Prostate gland (tissue), 2 donors: ENCODE results near the gene RIMBP2.

Experiments used
- POLR2A ChIP-seq: fragments of 450-650 bp; IDR thresholded peaks from one replicate; pipeline ENCODE4 v1.6.1; 2016; ENCODE audit warnings: antibody characterized with exemption, mild to moderate bottlenecking
- TF ChIP-seq, protein P1 (sequence below), 4 experiments: fragments of 200-600 bp in 2 of 4; fragments of 450-650 bp in 2 of 4; sonication (generic) in 2 of 4; IDR thresholded peaks; 1 replicate in 3 of 4; 2 replicates in 1 of 4; pipeline ENCODE4 v1.5.1; 2016 to 2019; ENCODE audit warnings: antibody characterized with exemption in 4 of 4, mild to moderate bottlenecking in 2 of 4, moderate library complexity in 2 of 4

DNA sequence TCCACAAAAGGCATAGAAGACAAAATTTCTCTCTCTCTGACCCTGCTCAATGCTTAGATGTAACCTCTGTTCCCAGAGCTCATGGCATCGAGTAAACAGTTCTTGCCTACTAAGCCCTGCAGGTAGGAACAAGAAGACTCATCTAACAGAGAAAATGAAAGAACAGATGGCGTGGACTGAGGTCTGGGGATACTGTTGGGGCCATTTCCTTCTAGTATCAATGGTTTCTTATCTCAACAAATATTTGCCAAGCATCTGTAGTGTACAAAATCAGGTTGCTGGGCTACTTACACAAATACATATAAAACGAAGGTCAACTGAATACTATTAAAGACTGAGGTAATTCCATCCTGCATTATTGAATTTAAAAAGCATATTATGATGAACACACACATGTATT lies 93.3 kb downstream of the RIMBP2 start:
- TF ChIP-seq, protein P1, sequence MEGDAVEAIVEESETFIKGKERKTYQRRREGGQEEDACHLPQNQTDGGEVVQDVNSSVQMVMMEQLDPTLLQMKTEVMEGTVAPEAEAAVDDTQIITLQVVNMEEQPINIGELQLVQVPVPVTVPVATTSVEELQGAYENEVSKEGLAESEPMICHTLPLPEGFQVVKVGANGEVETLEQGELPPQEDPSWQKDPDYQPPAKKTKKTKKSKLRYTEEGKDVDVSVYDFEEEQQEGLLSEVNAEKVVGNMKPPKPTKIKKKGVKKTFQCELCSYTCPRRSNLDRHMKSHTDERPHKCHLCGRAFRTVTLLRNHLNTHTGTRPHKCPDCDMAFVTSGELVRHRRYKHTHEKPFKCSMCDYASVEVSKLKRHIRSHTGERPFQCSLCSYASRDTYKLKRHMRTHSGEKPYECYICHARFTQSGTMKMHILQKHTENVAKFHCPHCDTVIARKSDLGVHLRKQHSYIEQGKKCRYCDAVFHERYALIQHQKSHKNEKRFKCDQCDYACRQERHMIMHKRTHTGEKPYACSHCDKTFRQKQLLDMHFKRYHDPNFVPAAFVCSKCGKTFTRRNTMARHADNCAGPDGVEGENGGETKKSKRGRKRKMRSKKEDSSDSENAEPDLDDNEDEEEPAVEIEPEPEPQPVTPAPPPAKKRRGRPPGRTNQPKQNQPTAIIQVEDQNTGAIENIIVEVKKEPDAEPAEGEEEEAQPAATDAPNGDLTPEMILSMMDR (IDR thresholded peaks at IDR 0.05) = no peak
- no peak for TF ChIP-seq POLR2A
